CD1c-positive myeloid dendritic cell (primary cell): ENCODE data around the gene GLIPR2.
A peak's percentile ranks its signal among the peaks of the same experiment; 100 is the strongest.
"Not testable (repeated sequence)": the region's sequence is repeated elsewhere in the genome, so short reads cannot be mapped to it uniquely, and the experiment has no call there.

Source experiments
- DNase-seq: peaks from one replicate; pipeline ENCODE4 v3.0.0-alpha.2; 2016; ENCODE audit errors: extremely low spot score

The GLIPR2 gene

DNA sequence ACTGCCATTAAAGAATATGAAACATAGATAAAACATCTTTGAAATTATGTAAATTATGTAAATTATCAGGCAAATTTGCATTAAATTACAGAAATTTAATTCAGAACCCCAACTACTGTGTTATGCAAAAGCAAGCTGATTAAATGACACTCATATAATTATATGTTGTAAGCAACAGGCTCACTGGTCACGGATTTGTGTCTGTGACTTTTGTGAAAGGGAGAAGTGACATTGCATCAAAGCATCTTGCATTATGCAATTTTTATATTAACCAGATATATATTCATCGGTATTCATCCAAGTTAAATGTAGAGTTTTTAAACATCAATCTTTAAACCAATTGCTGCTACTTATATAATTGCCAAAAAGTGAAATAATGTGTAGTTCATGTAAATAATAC, 13.0 kb upstream of the GLIPR2 start:
- peak; percentile 71 for DNase-seq

DNA sequence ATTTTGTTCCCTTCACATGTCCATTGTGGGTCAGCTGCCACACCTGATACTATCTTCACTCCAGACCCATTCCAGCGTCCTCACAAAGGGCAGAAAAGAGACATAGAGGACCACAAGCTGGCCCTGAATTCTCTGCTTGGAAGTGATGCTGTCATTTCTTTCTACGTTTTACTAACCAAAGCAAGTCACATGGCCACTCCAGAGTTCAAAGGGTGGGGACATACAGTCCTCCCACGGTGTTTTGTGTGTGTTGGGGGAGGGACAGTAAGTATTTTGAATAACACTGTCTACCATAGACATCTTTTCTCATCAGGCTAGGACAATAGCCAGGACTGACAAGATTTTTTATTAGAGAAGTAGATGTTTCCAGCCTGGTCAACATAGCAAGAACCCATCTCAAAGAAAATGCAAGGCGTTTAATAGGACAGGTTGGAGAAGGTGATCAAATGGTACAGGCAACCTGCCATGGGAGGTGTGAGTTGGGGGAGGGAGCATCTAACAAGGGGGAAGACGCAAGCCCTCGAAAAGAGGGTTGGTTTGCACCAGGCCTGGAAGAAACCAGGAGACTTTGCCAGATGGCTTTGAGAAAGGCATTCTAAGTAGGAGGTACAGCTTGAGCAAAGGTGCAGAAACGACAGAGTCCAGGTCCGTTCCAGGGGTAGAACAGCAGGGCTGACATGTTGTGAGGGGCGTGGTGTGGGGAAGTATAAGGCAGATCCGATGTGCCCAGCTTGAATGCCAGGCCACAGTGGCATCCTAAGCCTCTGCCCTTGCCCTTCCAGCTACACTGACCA, 11.3 kb upstream of the GLIPR2 start:
- no peak for DNase-seq

DNA sequence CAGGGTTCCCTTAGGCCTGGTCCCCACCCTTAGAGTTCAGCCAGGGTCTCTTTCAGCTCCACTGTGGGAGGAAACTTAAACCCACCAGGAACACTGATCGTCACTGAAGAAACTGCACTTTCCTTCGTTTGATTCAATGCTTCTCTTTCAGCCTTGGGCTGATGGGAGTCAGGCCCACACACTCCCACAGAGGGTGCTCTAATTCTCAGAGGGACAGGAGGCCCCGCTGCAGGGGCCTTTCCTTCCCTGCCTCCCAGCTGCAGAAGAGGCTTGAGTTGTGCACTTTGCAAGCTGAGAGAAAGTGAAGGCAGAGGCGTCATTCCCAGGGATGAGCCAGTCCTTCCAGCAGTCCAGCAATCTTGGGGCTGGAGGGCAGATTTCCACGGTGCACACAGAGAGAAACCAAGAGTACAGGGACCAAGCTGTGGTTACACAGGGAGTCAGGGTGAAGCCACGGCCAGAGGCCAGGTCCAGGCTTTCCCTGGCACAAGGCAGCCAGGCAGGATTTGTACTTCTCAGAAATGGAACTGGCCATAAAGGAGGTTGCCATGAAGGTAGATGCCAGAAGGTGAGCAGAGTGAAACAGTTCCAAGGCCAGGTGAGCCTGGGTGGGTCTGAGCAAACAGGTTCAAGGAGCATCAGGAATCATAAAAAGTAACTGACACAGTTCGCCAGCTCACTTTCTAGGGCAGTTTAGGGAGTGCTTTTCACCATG, 10.4 kb upstream of the GLIPR2 start:
- DNase-seq = no peak

DNA sequence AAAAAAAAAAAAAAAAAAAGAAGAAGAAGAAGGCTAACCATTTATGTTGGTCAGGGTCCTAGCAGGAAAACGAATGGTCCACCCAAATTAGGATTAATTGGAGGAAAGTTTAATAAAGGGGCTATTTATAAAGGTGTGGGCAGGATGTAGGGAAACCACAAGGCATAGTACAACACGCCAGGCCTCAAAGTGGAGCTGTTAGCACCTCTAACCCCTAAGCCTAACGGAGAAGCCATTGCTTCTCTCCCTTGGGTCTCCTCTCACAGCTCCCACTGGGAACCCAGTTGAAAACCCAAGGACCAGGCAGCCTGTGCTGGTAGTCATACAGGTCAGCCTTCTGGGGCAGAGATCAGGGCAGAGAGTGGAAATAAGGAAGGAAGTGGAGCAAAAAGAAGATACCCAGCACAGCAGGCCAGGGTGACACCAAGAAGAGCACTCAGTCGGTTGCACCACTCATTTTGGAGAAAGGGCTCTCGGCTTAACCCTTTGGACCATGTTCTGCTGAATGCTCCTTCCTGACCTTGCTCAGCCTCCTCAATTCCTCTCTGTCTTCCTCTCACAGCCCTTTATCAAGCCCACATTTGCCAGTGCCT, 8.8 kb upstream of the GLIPR2 start:
- DNase-seq = peak; percentile 74

DNA sequence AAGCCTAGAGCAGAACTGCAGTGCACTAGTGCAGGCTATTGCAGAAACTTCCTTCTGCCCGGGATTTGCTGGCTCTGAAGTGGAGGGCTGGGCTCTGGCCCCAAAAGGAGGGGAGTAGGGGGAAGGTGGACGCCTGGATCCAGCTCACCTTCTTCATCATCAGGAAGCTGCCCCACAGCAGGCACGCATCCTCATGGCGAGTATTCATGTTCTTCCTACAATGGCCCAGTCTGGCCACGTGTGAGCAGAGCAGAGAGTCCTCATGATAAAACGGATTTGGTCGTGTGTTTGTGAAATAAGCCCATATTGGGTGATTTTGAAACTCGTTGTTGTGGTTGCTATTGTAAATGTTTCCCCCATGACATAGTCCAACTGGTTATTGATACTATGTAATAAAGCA, 8.2 kb upstream of the GLIPR2 start:
- DNase-seq = peak; percentile 79

DNA sequence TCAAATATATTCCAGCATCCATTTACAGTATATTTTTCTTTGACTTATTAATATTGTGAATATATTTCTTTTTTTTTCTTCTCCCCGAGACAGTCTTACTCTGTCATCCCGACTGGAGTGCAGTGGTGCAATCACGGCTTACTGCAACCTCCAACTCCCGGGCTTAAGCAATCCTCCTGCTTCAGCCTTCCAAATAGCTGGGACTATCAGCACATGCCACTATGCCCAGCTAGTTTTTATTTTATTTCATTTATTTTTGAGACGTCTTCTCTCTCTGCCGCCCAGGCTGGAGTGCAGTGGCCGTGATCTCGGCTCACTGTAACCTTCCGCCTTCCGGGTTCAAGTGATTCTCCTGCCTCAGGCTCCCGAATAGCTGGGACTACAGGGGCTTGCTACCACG, 7.4 kb upstream of the GLIPR2 start:
- DNase-seq = peak; percentile 45

DNA sequence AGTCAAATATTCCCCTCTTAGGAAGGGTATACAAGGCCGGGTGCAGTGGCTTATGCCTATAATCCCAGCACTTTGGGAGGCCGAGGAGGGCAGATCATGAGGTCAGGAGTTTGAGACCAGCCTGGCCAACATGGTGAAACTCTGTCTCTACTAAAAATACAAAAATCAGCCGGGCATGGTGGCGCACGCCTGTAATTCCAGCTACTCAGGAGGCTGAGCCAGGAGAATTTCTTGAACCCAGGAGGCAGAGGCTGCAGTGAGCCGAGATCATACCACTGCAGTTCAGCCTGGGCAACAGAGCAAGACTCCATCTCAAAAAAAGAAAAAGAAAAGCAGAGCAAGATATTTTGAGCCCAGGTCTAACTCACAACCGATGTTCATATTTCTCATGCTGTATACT, 4.9 kb upstream of the GLIPR2 start:
- not testable (repeated sequence) for DNase-seq

DNA sequence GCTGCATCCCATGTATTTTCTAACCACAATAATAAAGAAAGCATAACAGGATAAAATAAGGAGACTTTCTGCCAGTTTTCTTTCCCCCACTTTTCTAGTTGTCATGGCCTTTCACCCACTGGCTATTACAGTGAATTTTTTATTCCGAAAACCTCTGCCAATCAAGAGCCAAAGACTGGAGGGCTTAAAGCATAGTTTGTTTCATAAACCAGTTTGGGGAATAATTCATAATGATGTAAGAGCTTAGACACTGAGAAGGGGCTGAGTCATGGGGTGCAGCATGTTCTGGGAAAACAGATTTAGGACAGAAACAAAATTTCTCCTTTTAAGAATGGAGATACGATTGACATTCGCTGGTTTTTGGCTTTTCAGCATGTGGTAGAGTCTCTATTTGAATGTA, 4.4 kb upstream of the GLIPR2 start:
- no peak for DNase-seq

DNA sequence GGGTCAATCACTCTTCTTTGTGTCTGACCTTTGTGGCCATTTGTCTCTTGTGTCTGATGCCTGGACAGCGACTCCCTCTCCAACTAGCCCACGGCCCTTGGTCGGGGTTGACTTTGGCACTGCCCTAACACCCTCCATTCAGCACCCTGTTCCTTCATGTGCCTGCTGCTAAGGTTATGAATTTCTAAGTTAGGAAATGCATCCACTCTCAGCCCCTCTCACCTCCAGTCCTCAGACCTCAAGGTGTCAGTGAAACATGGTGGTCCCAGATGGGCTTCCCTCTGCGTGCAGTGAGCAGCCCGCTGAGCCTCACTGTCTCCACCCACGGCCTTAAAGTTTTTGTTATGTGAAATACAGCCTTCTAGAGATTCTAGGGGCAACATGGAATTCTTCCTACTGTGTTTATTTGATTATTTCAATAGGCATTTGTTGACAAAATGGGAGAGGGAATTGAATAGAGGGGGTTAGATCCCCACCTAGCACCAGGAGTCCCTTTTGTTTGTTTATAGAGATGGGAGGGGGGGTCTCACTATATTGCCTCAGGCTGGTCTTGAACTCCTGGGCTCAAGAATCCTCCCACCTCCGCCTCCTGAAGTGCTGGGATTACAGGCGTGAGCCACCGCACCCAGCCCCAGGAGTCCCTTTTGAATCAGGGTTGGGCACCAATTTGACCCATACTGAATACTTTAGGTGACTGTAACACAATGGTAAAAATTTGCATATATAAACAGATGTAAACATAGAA, 1.6 kb upstream of the GLIPR2 start:
- no peak for DNase-seq

DNA sequence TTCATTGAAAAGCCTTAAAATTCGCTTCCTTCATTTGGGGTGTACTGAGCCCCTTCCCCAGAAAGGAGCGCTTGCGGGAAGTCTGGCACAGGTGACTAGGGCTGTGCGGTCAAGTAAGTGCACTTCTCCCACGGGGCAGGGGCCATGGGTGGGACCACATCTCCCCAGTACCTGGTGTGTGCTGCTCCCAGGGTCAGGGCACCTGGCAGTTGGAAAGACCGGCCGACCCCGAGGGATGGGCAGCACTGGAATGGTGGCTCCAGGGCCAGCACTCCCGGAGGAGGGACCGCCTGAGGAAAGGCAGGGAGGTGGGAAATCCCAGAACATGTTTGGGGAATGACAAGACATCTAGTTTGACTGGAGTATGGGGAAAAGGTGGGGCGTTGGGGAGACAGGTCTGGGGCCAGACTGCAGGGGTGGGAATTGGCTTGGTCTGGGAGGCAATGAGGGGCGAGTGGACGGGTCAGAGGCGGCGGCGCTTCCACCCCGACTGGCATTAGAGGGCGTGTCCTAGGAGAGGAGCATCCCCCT, 727 bp upstream of the GLIPR2 start:
- no peak for DNase-seq

DNA sequence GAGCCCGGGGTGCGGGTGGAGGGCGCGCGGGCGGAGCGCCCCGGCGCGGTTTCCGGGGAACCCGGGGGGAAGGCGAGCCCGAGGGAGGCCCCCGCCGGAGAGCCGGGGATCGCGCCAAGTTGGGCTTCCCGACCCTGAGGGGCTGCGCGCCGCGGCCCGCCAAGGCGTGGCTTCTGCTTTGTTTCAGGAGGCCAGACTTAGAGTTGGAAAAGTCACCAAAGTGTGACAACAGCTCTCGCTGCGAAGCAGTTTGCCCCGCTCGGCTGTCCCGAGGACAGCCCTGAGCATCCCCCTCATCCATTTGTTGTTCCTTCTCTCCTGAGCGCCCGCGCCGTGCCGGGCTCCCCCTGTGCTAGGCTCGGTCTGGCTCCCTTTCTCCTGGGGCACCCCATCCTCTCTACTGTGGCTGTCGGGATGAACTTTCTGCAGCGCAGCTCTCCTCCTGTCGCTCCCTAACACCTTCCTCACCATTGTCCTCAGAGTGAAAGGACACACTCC, 410 bp downstream of the GLIPR2 start:
- DNase-seq = no peak

DNA sequence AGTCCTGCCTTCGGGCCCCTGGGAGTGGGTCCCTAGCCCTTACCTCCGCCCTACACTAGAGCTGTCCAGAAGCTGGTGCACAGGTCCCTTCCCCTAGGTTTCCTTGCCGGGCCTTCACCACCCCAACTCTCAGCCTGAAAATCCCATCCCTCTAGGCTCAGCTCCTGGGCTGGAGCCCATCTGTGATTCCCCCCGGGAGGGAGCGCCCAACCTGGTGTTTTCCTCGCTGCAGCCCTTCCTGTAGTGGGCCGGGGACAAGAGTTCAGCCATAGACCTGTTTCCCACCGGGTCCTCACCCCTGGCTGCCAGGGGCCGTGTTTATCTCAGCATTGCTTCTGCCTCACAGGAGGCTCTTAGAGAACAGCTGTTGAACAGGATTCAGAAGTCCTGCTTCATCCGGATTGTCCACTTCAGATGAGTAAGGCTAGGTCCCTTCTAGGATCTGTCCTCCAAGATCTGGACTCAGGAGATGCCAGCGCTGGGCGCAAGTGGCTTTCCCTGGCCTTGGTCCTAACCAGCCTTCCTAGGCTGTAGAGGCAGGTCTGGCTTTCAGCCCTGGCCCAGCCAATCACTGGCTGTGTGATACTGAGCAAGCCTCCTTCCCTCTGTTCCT, 965 bp downstream of the GLIPR2 start:
- no peak for DNase-seq

DNA sequence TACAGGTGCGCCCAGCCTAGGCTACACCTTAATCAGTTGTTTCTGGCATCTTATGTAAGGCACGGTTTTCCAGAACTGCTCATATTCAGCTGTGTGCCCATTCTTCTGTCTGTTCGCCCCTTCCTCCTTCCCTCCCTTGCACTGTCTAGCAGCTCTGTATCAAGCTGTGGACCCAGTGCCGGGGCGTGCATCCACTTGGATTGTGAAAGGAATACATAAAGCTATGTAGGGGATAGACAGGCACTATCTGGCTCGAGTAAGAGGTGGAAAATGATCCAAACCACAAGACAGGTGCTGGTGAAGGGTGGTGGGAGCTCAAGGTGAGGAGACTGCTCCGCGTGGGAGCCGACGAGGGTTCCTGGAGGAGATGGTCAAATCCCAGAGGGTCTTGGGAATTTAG, 2.0 kb downstream of the GLIPR2 start:
- no peak for DNase-seq

DNA sequence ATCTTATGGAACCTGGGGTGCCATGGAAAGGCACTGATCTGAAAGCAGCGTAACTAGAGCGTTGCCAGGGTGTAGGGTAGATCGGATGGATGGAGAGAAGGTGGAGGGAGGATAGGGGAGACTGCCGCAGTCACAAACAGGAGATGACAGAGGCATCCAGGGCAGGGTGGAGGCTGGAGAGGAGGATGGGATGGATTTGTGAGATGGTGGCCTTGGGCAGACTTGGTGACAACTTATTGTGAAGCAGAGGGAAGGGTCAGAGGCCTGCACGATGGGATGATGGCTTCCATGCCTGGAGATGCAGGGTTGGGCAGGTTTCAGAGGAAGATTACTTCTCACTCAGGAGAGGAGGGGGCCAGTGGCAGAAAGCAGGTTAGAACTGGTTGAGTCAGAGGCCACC, 2.4 kb downstream of the GLIPR2 start:
- no peak for DNase-seq

DNA sequence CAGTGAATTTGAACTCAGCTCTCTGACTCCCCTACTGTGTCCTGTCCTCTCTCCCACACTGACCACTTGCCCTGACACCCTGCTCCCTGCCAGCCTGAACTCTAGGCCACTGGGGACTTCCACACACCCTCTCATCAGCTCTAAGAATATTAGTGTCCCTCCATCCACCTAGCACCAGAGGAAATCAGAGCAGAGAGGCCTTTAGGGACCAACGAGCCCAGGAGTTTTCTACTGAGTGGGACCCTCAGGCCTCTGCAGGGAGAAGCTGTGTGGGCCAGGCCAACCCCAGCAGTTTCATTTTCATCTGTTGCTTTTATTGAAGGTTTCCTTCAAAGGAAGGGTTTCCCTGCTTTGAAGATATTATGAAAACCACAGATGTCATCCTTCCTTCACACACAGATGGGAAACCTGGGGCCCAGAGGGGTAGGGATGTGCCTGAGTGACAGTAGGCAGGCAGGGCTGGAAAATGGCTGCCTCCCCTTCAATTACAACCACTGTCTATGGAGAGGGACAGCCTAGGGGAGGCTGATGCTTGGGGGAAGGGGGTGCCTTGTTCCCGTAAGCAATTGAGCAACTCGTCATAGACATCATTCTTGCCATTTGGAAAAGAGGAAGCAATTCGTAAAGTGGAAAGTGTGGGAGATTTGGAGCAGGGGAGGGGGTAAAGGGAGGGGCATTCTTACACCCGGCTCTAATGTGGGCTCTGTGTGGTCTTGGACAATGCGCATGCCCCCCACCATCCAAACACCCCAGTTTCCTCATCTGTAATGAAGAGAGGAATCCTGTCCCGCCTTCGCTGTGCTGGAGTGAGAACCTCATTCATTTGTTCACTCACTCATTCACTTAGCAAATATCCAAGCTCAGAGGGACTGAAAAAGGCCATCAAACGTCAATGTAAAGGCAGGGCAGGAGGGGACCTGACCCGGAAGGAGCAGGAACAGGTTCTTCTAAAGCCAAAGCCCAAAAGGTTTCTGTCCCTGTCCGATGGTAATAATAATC, 3.9 kb downstream of the GLIPR2 start:
- peak; percentile 93 for DNase-seq

DNA sequence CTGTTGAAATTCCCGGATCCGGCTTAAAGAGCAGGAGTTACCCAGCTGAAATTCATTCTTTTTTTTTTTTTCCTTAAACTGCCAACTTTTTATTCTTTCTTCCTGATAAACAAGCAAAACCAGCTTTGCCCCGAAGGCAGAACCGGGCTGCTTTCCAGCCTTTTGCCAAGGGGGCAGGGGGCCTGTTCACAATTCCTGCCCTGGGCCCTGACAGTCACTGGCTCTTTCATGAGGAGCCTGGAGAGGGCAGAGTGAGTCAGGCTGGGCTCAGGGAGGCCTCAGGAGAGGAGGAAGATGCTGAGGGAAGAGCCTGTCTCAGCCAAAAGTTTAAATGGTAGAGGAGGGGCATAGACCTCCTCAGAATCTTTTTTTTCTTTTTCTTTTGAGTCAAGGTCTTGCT, 4.8 kb downstream of the GLIPR2 start:
- no peak for DNase-seq

DNA sequence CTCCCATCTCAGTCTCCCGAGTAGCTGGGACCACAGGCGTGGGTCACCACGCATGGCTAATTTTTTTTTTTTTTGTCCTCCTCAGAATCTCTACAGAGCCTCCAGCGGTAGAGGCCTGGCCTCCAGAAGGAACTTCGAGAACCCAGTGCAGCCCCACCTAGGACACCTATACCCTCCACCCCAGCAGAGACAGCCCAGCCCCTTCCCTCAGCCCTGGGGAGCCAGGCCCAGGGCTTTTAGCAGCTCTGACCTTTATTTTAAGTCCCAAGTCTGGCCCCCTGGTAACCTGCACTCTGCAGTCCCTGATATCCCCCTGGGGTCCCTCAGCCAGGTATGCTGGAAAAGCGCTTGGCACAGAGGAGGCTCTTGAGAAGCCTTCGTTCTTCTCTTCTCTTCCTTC, 5.2 kb downstream of the GLIPR2 start:
- no peak for DNase-seq

DNA sequence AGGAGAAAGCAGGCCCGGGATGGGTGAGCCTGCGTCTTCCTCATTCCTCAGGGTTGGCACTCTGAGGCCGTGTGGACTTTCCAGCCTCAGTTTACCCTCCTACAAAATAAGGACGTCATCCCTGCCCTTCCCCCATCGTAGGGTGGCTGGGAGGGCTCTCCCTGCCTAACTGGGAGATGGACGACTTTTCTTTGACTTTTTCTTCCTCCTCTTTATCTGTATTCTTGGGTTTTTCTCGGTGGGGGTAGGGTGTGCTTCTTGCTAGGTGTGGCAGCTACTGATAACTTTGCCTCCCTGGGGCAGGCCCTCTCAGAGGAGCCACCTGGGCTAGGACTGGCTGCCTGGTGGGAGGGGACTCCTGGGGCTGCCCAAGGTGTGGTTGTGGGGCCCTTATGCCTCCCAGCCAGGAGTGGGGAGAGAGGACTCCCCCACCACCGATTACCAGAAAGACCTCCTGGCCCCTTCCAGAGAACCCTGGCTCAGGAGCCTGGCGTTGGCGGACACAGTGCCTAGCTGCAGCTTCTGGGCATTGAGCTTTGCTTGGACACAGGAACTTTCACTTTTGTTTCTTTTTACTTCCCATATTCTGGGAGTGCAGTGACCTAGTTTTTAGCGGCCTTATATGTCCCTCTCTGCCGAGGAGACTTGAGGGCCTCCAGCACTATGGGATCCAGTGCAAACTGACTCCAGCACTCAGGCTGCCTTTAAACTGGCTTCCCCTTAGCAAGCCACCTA, 6.1 kb downstream of the GLIPR2 start:
- peak; percentile 83 for DNase-seq

DNA sequence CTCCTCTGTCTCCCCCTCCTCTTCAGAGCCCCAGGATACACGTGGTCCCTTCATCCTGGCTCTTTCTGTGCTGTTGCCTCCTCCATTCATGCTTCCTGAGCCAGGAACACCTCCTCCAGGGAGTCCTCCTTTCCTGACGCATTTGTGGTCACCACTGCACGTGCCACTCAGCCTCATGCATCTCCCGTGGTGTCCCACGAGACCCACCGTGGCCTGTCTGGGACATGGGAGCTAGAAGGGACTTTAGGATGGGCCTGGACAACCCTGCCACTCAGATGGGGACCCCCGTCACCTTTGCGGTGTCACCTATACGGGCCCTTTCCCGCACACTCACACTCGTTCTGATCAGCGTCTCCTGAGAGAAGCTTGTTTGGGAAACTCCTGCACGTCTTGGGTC, 6.7 kb downstream of the GLIPR2 start:
- DNase-seq = no peak
